ENCODE data around the gene KLHDC8A.
"Not testable (repeated sequence)": the region's sequence is repeated elsewhere in the genome, so short reads cannot be mapped to it uniquely, and the experiment has no call there.

KLHDC8A gene

GRCh38 chr1:205356440-205357139, at the start of gene KLHDC8A:
TSS of gene KLHDC8A (minus strand) at chr1:205356922. CDS start at chr1:205343604, 13,318 bp downstream.
- no peak within 1 kb of the TSS for H3K4me3 ChIP-seq (replicated peaks; ENCODE audit: low read depth, low read length)
- H3K36me3 ChIP-seq (ENCODE audit: control insufficient read depth, insufficient read depth, low read length): no peaks in the 10 kb centered on the region
- H3K27me3 ChIP-seq (replicated peaks; ENCODE audit: control insufficient read depth, insufficient read depth, low read length): 0 out of 2 replicates have a peak, but pooled peaks cover 1% of the 10 kb centered on the region
- no peak for DNase-seq (ENCODE audit: extremely low read depth, insufficient read length)
- no peak for TF ChIP-seq CTCF (IDR thresholded peaks at IDR 0.05; ENCODE audit: insufficient read depth, low read length, poor library complexity, severe bottlenecking)

DNA sequence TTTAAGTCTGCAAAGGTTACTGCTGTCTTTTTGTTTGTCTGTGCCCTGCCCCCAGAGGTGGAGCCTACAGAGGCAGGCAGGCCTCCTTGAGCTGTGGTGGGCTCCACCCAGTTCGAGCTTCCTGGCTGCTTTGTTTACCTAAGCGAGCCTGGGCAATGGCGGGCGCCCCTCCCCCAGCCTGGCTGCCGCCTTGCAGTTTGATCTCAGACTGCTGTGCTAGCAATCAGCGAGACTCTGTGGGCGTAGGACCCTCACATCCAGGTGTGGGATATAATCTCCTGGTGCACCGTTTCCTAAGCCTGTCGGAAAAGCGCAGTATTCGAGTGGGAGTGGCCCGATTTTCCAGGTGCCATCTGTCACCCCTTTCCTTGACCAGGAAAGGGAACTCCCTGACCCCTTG, 49.5 kb upstream of the KLHDC8A start:
- not testable (repeated sequence) for H3K27me3 ChIP-seq (replicated peaks; ENCODE audit: control insufficient read depth, insufficient read depth, low read length); H3K4me3 ChIP-seq (replicated peaks; ENCODE audit: low read depth, low read length); H3K36me3 ChIP-seq (ENCODE audit: control insufficient read depth, insufficient read depth, low read length); DNase-seq (ENCODE audit: extremely low read depth, insufficient read length)

DNA sequence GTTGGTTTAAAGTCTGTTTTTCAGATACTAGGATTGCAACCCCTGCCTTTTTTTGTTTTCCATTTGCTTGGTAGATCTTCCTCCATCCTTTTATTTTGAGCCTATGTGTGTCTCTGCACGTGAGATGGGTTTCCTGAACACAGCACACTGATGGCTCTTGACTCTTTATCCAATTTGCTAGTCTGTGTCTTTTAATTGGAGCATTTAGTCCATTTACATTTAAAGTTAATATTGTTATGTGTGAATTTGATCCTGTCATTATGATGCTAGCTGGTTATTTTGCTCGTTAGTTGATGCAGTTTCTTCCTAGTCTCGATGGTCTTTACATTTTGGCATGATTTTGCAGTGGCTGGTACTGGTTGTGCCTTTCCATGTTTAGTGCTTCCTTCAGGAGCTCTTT, 47.8 kb upstream of the KLHDC8A start:
- not testable (repeated sequence) for H3K36me3 ChIP-seq (ENCODE audit: control insufficient read depth, insufficient read depth, low read length); DNase-seq (ENCODE audit: extremely low read depth, insufficient read length); H3K27me3 ChIP-seq (replicated peaks; ENCODE audit: control insufficient read depth, insufficient read depth, low read length); H3K4me3 ChIP-seq (replicated peaks; ENCODE audit: low read depth, low read length)

DNA sequence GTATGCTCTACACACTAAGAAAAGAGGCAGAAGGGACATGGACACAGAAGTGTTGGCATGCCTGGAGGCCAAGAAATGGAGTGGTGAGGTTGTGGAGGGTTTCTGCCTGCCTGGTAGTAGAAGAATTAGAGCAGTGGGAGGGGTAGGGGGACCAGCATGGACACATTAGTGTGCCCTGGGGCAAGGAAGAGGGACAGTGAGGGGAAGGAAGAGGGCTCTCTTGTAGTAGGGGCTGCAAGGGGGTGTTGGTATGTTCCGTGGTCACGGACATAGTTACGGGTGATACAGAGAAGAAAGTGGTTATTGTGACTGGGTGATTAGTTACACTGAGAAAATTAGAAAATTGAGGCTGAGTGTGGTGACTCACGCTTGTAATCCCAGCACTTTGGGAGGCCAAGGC, 41.9 kb upstream of the KLHDC8A start:
- no peaks in the 10 kb centered on the region for H3K27me3 ChIP-seq (replicated peaks; ENCODE audit: control insufficient read depth, insufficient read depth, low read length)
- no peak for TF ChIP-seq CTCF (IDR thresholded peaks at IDR 0.05; ENCODE audit: insufficient read depth, low read length, poor library complexity, severe bottlenecking)
- H3K36me3 ChIP-seq (ENCODE audit: control insufficient read depth, insufficient read depth, low read length): no peaks in the 10 kb centered on the region
- no peak overlapping the region for H3K4me3 ChIP-seq (replicated peaks; ENCODE audit: low read depth, low read length)
- DNase-seq (ENCODE audit: extremely low read depth, insufficient read length): no peak

- peak; percentile 4 for DNase-seq (ENCODE audit: extremely low read depth, insufficient read length)
- TF ChIP-seq CTCF (IDR thresholded peaks at IDR 0.05; ENCODE audit: insufficient read depth, low read length, poor library complexity, severe bottlenecking): peak; percentile 72
- no peaks in the 10 kb centered on the region for H3K27me3 ChIP-seq (replicated peaks; ENCODE audit: control insufficient read depth, insufficient read depth, low read length)
- H3K4me3 ChIP-seq (replicated peaks; ENCODE audit: low read depth, low read length): no peak overlapping the region
- H3K36me3 ChIP-seq (ENCODE audit: control insufficient read depth, insufficient read depth, low read length): no peaks in the 10 kb centered on the region
Observed at GRCh38 chr1:205396967-205397616, 40.4 kb upstream of the KLHDC8A start.

DNA sequence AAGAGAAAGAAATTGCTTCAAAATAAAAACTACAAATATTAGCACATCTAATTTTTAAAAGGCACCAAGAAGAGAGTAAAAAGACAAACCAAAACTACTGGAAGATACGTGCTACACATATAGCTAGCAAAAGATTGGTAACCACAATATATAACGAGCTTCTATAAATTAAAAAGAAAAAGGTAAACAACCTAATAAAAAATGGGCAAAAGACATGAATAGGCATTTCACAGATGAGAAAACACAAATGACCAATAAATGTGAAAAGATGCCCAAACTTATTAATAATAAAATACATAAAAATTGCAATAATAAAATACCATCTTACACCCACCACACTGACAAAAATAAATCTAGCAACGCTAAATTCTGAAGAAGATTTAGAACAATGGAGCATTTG, 38.9 kb upstream of the KLHDC8A start:
- no peak for DNase-seq (ENCODE audit: extremely low read depth, insufficient read length)
- no peaks in the 10 kb centered on the region for H3K27me3 ChIP-seq (replicated peaks; ENCODE audit: control insufficient read depth, insufficient read depth, low read length)
- no peaks in the 10 kb centered on the region for H3K36me3 ChIP-seq (ENCODE audit: control insufficient read depth, insufficient read depth, low read length)
- no peak overlapping the region for H3K4me3 ChIP-seq (replicated peaks; ENCODE audit: low read depth, low read length)
- no peak for TF ChIP-seq CTCF (IDR thresholded peaks at IDR 0.05; ENCODE audit: insufficient read depth, low read length, poor library complexity, severe bottlenecking)
